Activated CD4-positive, alpha-beta memory T cell treated with anti-CD3 and anti-CD28 coated beads, Interleukin-2, amount 10 ng/mL, durations not matched to agents 7 days and 5 days (primary cell): Measurements from ENCODE around the gene MACF1. TPM values are rescaled to one million over a fixed set of nuclear protein-coding genes. Genes with fewer than 3 reads are reported as not detected.

Source experiments
- CTCF ChIA-PET: fragments of 350-600 bp; sonication (Branson Sonifier 250); formaldehyde crosslinking; loops from one replicate; lab custom pipeline; 2021; ENCODE audit warnings: antibody characterized with exemption, inconsistent platforms; lab: Charles Lee
- POLR2A ChIA-PET: fragments of 350-600 bp; sonication (Branson Sonifier 250); formaldehyde crosslinking; loops from one replicate; lab custom pipeline; 2021; ENCODE audit warnings: antibody characterized with exemption; lab: Charles Lee
- DNase-seq: peaks from one replicate; pipeline ENCODE4 v3.0.0-alpha.2; 2020
- H3K27ac Mint-ChIP-seq: one replicate; pipeline ENCODE4 v1.8.0; 2021; ENCODE audit warnings: mild to moderate bottlenecking, mixed read lengths
- H3K27me3 Mint-ChIP-seq: one replicate; pipeline ENCODE4 v1.8.0; 2021; ENCODE audit warnings: mixed read lengths
- H3K36me3 Mint-ChIP-seq: one replicate; pipeline ENCODE4 v1.8.0; 2021; ENCODE audit warnings: low read depth, mixed read lengths
- H3K4me1 Mint-ChIP-seq: one replicate; pipeline ENCODE4 v1.8.0; 2021; ENCODE audit warnings: mixed read lengths
- H3K4me3 Mint-ChIP-seq: one replicate; pipeline ENCODE4 v1.8.0; 2021; ENCODE audit warnings: mild to moderate bottlenecking, mixed read lengths
- H3K9me3 Mint-ChIP-seq: one replicate; pipeline ENCODE4 v1.8.0; 2021; ENCODE audit warnings: mixed read lengths
- total RNA-seq, 2 experiments: library from RNA; stranded (reverse); gene quantifications; one replicate each; pipeline ENCODE4 v1.2.3, GENCODE V29; 2021

Gene MACF1
- total RNA-seq, 2 experiments from 2014 or later: 345 to 381 TPM

- CTCF ChIA-PET: no interaction called here
Measured at GRCh38 chr1:39528082-39528481, 323.6 kb downstream of the MACF1 start.

GRCh38 chr1:39529901-39530535 is 325.5 kb downstream of the MACF1 start:
- ChIA-PET POLR2A (no interaction called here), CTCF (no interaction called here)
- peaks cover 12% of the 10 kb centered on the region for H3K36me3 Mint-ChIP-seq
- DNase-seq: no peak
- H3K27me3 Mint-ChIP-seq: no peaks in the 10 kb centered on the region
- H3K4me3 Mint-ChIP-seq: no peak overlapping the region
- no peaks in the 10 kb centered on the region for H3K9me3 Mint-ChIP-seq
- H3K27ac Mint-ChIP-seq: no peak overlapping the region
- H3K4me1 Mint-ChIP-seq: peaks cover 12% of the 10 kb centered on the region

More at GRCh38 chr1:39528082-39528481, 323.6 kb downstream of the MACF1 start:
- POLR2A ChIA-PET: no interaction called here
- no peaks in the 10 kb centered on the region for H3K9me3 Mint-ChIP-seq
- no peak for DNase-seq
- H3K36me3 Mint-ChIP-seq: peaks cover 12% of the 10 kb centered on the region
- H3K27ac Mint-ChIP-seq: no peak overlapping the region
- no peak overlapping the region for H3K4me3 Mint-ChIP-seq
- H3K27me3 Mint-ChIP-seq: no peaks in the 10 kb centered on the region
- H3K4me1 Mint-ChIP-seq: peaks cover 21% of the 10 kb centered on the region

DNA sequence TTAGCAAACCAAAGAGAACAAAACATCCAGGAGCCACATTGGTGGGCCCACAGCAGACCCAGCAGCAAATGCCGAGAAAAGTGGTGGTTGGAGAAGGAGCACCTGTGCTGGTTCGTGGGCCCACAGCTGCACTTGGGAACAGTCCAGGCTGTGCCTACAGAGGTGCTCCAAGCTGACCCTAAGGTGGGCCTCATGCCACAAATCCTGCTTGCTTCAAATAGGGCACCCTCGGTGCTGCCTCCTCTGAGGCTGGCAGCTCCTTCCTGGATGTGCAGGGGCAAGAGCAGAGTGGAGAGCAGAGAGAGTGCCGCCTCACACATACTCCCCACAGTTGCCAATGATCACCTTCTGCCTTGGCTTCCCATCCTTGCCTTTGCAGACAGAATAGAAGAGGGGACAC is 327.0 kb downstream of the MACF1 start:
- peaks cover 12% of the 10 kb centered on the region for H3K36me3 Mint-ChIP-seq
- H3K9me3 Mint-ChIP-seq: no peaks in the 10 kb centered on the region
- CTCF ChIA-PET: interaction anchor here (0.6 kb wide), 1 partner anchor 76 kb away, joined by 4 read pairs; no protein-coding TSS in a partner anchor
- no peaks in the 10 kb centered on the region for H3K27me3 Mint-ChIP-seq
- no peak overlapping the region for H3K4me3 Mint-ChIP-seq
- DNase-seq: no peak
- no peak overlapping the region for H3K27ac Mint-ChIP-seq
- POLR2A ChIA-PET: interaction anchor here (0.6 kb wide), 1 partner anchor 341 kb away, joined by 3 read pairs; no protein-coding TSS in a partner anchor
- peaks cover 2% of the 10 kb centered on the region for H3K4me1 Mint-ChIP-seq

DNA sequence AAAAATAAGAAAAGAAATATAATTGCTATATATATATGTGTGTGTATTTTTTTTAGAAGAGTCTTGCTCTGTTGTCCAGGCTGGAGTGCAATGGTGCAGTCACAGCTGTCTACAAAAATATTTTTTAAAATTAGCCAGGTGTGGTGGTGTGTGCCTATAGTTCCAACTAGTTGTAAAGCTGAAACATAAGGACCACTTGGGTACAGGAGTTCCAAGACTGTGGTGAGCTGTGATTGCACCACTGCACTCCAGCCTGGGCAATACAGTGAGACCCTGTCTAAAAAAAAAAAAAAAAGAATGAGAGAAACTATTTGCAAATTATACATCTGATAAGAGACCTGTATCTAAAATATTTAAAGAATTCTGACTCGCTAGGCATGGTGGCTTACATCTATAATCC is 328.9 kb downstream of the MACF1 start:
- H3K36me3 Mint-ChIP-seq: peaks cover 7% of the 10 kb centered on the region
- H3K9me3 Mint-ChIP-seq: no peaks in the 10 kb centered on the region
- H3K27me3 Mint-ChIP-seq: no peaks in the 10 kb centered on the region
- H3K4me1 Mint-ChIP-seq: no peaks in the 10 kb centered on the region
- ChIA-PET POLR2A (interaction anchor here (0.8 kb wide), 1 partner anchor 198 kb away, joined by 3 read pairs; no protein-coding TSS in a partner anchor), CTCF (interaction anchor here (0.6 to 1.2 kb wide), 2 partner anchors 20 to 435 kb away, joined by 4 to 5 read pairs; no protein-coding TSS in a partner anchor)
- no peak for DNase-seq
- H3K4me3 Mint-ChIP-seq: no peak overlapping the region
- no peak overlapping the region for H3K27ac Mint-ChIP-seq

Other genes with a start within 250 kb of the MACF1 start
- 10 to 100 TPM; 68.8 to 72.5 TPM for gene AKIRIN1, start 213.4 kb upstream of the MACF1 start, total RNA-seq
- gene NDUFS5, start 178.3 kb upstream of the MACF1 start, total RNA-seq: 100 to 1,000 TPM; 148 to 153 TPM